ENCODE results near the gene RALGPS1. TPM values are rescaled to one million over a fixed set of nuclear protein-coding genes. Genes with fewer than 3 reads are reported as not detected.

The RALGPS1 gene
- total RNA-seq, 1 experiment from 2014 or later, result 18.6 TPM

DNA sequence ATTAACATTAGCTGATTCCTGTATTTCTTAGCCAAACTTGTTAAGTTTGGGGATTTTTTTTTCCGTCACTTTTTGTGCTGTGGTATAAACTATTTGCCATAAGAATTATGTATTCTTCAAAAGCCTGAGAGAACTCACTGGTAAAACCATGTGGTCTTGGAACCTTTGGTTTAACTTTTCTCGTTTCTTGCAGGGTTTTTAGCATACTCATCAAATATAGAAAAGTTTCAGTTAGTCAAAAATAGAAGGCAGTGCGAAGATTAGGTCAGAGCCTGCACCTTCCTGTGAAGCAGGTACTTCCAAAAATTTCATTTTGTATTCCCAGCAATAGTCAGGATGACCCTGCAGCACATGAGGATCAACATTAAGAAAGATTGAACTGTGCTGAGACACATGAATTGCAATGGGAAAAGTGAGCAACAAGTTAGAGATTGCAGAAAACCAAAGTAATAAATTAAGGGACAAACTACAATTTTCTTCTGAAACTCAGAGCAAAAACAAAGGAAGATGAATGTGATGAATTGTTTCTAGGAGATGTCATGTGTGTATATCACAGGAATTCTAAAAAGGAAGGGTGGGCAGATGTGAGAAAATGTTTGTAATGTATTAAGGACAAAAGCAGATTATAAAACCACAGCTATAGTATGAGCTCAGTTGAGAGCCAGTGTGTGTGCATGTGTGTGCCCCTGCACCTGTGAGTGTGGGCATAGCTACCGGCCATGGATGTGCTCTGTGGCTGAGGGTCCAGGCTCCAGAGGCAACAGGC is 105.6 kb downstream of the RALGPS1 start:
- no peak overlapping the region for H3K4ac ChIP-seq (ENCODE audit: low read depth, low read length)
- no CpG with 5 or more reads among the region's 4 CpGs for WGBS (ENCODE audit: extremely low coverage, insufficient read length, low lambda C conversion rate)
- no peak overlapping the region for H2BK120ac ChIP-seq (ENCODE audit: low read depth, low read length, poor library complexity, severe bottlenecking)
- Mint-ChIP-seq H3K27me3 (ENCODE audit: low read depth) (no peaks in the 10 kb centered on the region), H3K4me3 (no peak overlapping the region), H3K36me3 (ENCODE audit: insufficient read depth in 1 of 3, low read depth in 3 of 3) (no peaks in the 10 kb centered on the region), H3K4me1 (peaks cover under 1 to 3% of the 10 kb centered on the region in 2 experiments; a peak in 2 of 4 replicates), H3K9me3 (no peaks in the 10 kb centered on the region), H3K27ac (no peak overlapping the region)
- no peak overlapping the region for H3K18ac ChIP-seq (ENCODE audit: insufficient read length, low read depth, low read length)
- no peak overlapping the region for H2BK20ac ChIP-seq (ENCODE audit: low read depth, low read length, poor library complexity, severe bottlenecking)
- no peak for DNase-seq
- H3K56ac ChIP-seq (ENCODE audit: insufficient read length, low read depth, low read length), result no peak overlapping the region
- no peak overlapping the region for H4K91ac ChIP-seq (ENCODE audit: insufficient read length, low read depth, low read length)
- no peak overlapping the region for H4K5ac ChIP-seq (ENCODE audit: insufficient read length, low read depth, low read length)
- H2AFZ ChIP-seq (ENCODE audit: low read length), result no peak overlapping the region
- no peak overlapping the region for H2BK15ac ChIP-seq (ENCODE audit: low read depth, low read length)
- H3K27me3 ChIP-seq (ENCODE audit: insufficient read depth, low read length), result no peaks in the 10 kb centered on the region
- no peak overlapping the region for H3K4me2 ChIP-seq (ENCODE audit: insufficient read depth, insufficient read length, low read length)
- no peaks in the 10 kb centered on the region for H3K4me1 ChIP-seq (ENCODE audit: insufficient read depth, low read length)
- H3K23me2 ChIP-seq (ENCODE audit: insufficient read length, low read depth, low read length, poor library complexity, severe bottlenecking), result no peaks in the 10 kb centered on the region
- H3K23ac ChIP-seq (ENCODE audit: insufficient read length, low read depth, low read length), result no peak overlapping the region
- no peak overlapping the region for H3K14ac ChIP-seq (ENCODE audit: insufficient read depth, low read length)
- no peak overlapping the region for H3T11ph ChIP-seq (ENCODE audit: low read length)
- TF ChIP-seq, protein P1, sequence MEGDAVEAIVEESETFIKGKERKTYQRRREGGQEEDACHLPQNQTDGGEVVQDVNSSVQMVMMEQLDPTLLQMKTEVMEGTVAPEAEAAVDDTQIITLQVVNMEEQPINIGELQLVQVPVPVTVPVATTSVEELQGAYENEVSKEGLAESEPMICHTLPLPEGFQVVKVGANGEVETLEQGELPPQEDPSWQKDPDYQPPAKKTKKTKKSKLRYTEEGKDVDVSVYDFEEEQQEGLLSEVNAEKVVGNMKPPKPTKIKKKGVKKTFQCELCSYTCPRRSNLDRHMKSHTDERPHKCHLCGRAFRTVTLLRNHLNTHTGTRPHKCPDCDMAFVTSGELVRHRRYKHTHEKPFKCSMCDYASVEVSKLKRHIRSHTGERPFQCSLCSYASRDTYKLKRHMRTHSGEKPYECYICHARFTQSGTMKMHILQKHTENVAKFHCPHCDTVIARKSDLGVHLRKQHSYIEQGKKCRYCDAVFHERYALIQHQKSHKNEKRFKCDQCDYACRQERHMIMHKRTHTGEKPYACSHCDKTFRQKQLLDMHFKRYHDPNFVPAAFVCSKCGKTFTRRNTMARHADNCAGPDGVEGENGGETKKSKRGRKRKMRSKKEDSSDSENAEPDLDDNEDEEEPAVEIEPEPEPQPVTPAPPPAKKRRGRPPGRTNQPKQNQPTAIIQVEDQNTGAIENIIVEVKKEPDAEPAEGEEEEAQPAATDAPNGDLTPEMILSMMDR (conservative IDR thresholded peaks at IDR 0.05), result no peak
- H3K27ac ChIP-seq (ENCODE audit: insufficient read length, low read depth, low read length), result no peak overlapping the region
- H4K20me1 ChIP-seq (ENCODE audit: control insufficient read depth, insufficient read depth, insufficient read length), result no peaks in the 10 kb centered on the region
- no peak overlapping the region for H4K8ac ChIP-seq (replicated peaks; ENCODE audit: insufficient read length, low read depth, low read length)
- no peak overlapping the region for H2BK5ac ChIP-seq (ENCODE audit: insufficient read length, low read length)
- no peaks in the 10 kb centered on the region; the same call in 1 of the 2 replicates for H3K79me2 ChIP-seq (ENCODE audit: insufficient read depth, low read length)
- no peaks in the 10 kb centered on the region for H3K79me1 ChIP-seq (ENCODE audit: insufficient read depth, low read depth, low read length, poor library complexity, severe bottlenecking)
- H3K9ac ChIP-seq (ENCODE audit: extremely low read depth, insufficient read length, low read length), result no peak overlapping the region
- H2BK12ac ChIP-seq (ENCODE audit: insufficient read length, low read depth, low read length), result no peak overlapping the region
- H2AK5ac ChIP-seq (ENCODE audit: insufficient read length, low read length), result no peak overlapping the region
- no peaks in the 10 kb centered on the region for H3K9me3 ChIP-seq (ENCODE audit: control insufficient read depth, low read depth, low read length)

All from H9 (cell line).